Thyroid gland (tissue), 4 donors: Measurements from ENCODE around the gene PPFIA3.

Source experiments
- CTCF ChIP-seq, 6 experiments: fragments of 200-600 bp in 3 of 6; fragments of 450-650 bp in 3 of 6; sonication (generic) in 3 of 6; IDR thresholded peaks; one replicate each; pipeline ENCODE4 v1.5.1; 2016 to 2019; ENCODE audit warnings: antibody characterized with exemption in 6 of 6, mild to moderate bottlenecking in 2 of 6, inconsistent platforms in 1 of 6, moderate library complexity in 1 of 6
- POLR2A ChIP-seq, 2 donors: fragments of 450-650 bp; IDR thresholded peaks; one replicate each; pipeline ENCODE4 v1.6.1; 2017; ENCODE audit warnings: antibody characterized with exemption in 2 of 2, mild to moderate bottlenecking in 2 of 2, moderate library complexity in 1 of 2

GRCh38 chr19:49119411-49120324 is at the start of gene PPFIA3:
- TF ChIP-seq CTCF (IDR thresholded peaks at IDR 0.05) (no peak), POLR2A (IDR thresholded peaks at IDR 0.05) (no peak)
